HT1080 (cell line): Measurements from ENCODE around the gene OR2T35. TPM values are rescaled to one million over a fixed set of nuclear protein-coding genes. Genes with fewer than 3 reads are reported as not detected.
A peak's percentile ranks its signal among the peaks of the same experiment; 100 is the strongest.
"Not testable (repeated sequence)": the region's sequence is repeated elsewhere in the genome, so short reads cannot be mapped to it uniquely, and the experiment has no call there.

ENCODE experiments used
- DNase-seq: peaks from one replicate; pipeline ENCODE4 v3.0.0-alpha.2; 2015; ENCODE audit warnings: low read depth
- polyA plus RNA-seq, 2 experiments: library from polyadenylated mRNA; depleted of rRNA; stranded (reverse); fragments of >200 nt; gene quantifications; 2 replicates each; pipeline ENCODE4 v1.2.3, GENCODE V29; 2015
- total RNA-seq: library from RNA; depleted of rRNA; stranded (reverse); fragments of >200 nt; shearing (Covaris generic); gene quantifications from 2 replicates; pipeline ENCODE4 v1.2.3, GENCODE V29; 2014; rRNA removed

The OR2T35 gene, protein sequence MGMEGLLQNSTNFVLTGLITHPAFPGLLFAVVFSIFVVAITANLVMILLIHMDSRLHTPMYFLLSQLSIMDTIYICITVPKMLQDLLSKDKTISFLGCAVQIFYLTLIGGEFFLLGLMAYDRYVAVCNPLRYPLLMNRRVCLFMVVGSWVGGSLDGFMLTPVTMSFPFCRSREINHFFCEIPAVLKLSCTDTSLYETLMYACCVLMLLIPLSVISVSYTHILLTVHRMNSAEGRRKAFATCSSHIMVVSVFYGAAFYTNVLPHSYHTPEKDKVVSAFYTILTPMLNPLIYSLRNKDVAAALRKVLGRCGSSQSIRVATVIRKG
- not detected in 2 replicates for total RNA-seq
- polyA plus RNA-seq (2015; cell fraction: cytosol; rRNA removed): not detected in 2 replicates
- polyA plus RNA-seq (2015; cell fraction: nucleus; rRNA removed): not detected in 2 replicates

GRCh38 chr1:248645178-248645577 is at the start of gene OR2T35:
OR2T35 (minus strand) TSS chr1:248645278; CDS start chr1:248639258, 6,020 bp downstream.
- not testable (repeated sequence) for DNase-seq

- DNase-seq: peak; percentile 27
Measured at GRCh38 chr1:248691567-248692155, 46.6 kb upstream of the OR2T35 start.

DNA sequence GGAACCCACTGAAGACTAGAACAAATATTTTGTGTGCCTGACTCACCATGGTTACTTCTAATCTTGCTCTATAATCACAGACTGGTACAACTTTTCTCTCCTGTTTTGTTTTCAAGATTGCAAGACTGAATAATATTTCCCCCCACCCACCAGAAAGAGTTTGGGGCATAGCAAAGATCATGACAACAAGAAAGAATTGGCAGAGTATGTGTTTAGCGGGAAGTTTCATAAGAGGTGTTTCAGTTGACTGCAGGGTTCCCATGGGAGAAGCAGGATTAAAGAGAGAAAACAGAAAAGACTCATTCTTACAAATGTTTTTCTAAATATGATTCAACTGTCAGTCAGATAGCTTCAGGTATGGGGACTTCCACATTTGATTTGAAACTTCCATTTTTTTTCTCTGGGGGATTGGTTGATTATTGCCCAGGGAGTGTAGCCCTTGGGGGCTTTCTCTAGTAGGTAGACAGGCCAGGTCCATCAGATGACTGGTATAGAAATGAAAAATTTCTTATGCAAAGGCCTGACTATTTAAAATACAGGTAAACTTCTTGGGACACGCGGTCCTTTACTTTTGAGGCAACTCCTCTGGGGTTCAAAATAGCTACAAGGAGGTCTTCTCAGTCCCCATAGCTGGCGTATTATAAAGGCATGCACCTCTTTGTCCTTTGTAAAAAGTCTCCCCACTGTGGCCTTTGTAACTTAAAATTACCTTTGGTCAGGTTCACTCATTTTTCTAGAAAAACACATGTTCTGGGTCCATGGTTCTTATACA is 43.6 kb upstream of the OR2T35 start:
- no peak for DNase-seq

GRCh38 chr1:248686815-248687214 is 41.7 kb upstream of the OR2T35 start:
- peak; percentile 50 for DNase-seq

GRCh38 chr1:248681651-248682050 is 36.6 kb upstream of the OR2T35 start:
- no peak for DNase-seq

DNA sequence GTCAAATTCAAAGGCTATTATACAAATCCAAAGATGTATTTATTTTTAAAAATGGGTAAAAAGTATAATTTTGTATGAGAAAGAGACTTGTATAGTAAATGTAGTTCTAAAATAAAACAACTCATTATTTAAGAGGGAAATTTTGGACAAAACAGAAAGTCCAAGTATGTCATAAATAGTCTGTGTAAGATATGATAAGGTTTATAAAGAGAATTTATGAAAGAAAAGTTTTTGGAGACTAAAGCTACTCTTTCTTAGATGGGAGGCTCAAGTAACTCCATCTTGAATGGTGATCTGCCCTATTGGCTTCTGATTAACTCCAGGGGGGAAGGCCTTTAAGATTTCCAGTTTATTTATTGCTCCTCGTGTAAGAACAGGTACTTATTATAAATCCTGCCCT is 24.9 kb upstream of the OR2T35 start:
- no peak for DNase-seq

GRCh38 chr1:248663453-248664328 is 18.6 kb upstream of the OR2T35 start:
- DNase-seq: not testable (repeated sequence)

- not testable (repeated sequence) for DNase-seq
Measured at GRCh38 chr1:248656797-248657196, 11.7 kb upstream of the OR2T35 start.

- DNase-seq: not testable (repeated sequence)
Measured at GRCh38 chr1:248655354-248655753, 10.3 kb upstream of the OR2T35 start, which contains the start of gene OR2T27. OR2T27 (minus strand) TSS chr1:248655528; CDS start chr1:248650884, 4,644 bp downstream.

GRCh38 chr1:248648770-248649536 is 3.9 kb upstream of the OR2T35 start:
- not testable (repeated sequence) for DNase-seq

DNA sequence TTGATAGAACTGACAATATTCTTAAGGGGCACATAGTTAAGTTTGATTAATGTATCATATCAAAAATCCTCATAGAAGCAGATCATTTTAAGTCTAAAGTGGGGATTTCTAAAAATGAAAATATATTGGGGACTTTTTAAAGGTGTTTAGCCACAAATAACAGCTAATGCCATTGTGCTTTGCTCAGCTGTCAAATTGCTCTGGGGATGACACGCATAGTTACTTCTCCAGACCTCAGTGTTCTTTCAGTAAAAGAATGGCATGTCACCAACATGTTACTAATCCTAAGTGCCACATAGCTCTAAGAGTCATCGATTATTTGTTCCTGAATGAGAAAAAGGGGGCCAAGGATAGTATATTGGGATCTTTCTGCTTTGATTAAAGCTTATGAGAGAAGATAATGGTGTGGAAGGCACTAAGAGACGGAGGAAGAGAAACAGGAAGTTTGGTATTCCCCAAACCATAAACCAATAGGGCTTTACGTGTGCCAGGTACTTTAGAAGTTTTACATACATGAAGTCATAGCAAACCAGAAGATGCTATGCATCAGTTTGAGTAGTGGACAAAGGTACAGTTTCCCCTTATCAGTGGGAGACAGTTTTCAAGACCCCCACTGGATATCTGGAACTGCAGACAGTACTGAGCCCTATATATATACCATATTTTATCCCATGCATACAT is 2.0 kb downstream of the OR2T35 start:
- not testable (repeated sequence) for DNase-seq

GRCh38 chr1:248641583-248641982 is 3.5 kb downstream of the OR2T35 start:
- DNase-seq: not testable (repeated sequence)

- not testable (repeated sequence) for DNase-seq
Measured at GRCh38 chr1:248640906-248641305, 4.2 kb downstream of the OR2T35 start.

DNA sequence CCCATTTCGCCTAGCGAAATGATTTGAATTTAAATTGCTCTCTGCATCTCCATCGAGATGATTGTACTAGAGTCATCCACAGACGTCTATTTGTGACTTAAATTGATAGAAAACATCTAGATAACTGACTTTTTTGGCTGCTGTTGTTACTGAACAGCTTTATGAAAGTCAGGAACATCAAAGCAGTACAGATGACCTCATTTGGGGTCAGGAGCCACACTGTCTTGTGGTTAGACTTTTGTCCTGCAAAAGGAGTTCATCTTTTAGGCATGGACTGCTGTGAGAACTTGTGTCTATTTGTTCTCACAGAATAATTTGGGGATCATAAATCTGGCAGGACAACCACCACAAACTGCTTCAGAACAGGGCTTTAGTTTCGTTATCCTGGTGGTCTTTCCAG is 5.4 kb downstream of the OR2T35 start:
- not testable (repeated sequence) for DNase-seq

GRCh38 chr1:248636612-248637011 is 8.5 kb downstream of the OR2T35 start:
- DNase-seq: not testable (repeated sequence)

- not testable (repeated sequence) for DNase-seq
Measured at GRCh38 chr1:248634991-248635390, 10.1 kb downstream of the OR2T35 start, which contains the start of gene OR2T11. OR2T11 (minus strand) TSS chr1:248635091; CDS start chr1:248627128, 7,963 bp downstream.

- peak; percentile 58 for DNase-seq
Measured at GRCh38 chr1:248631354-248632008, 13.6 kb downstream of the OR2T35 start.

GRCh38 chr1:248630551-248630950 is 14.5 kb downstream of the OR2T35 start:
- no peak for DNase-seq
